Muscle of leg (tissue), 11 donors: ENCODE data around the gene EIF4H. TPM values are rescaled to one million over a fixed set of nuclear protein-coding genes. Genes with fewer than 3 reads are reported as not detected.
"Not testable (repeated sequence)": the region's sequence is repeated elsewhere in the genome, so short reads cannot be mapped to it uniquely, and the experiment has no call there.

Experiments used
- DNase-seq: peaks from one replicate; pipeline ENCODE4 v3.0.0; 2013
- H3K27ac ChIP-seq: one replicate; pipeline ENCODE4 v1.5.1; 2013; ENCODE audit warnings: mild to moderate bottlenecking, low read length, control low read depth
- H3K27me3 ChIP-seq: one replicate; pipeline ENCODE4 v1.6.1; 2013; ENCODE audit warnings: low read length; ENCODE audit not compliant: control insufficient read depth, insufficient read depth
- H3K36me3 ChIP-seq: one replicate; pipeline ENCODE4 v1.6.1; 2013; ENCODE audit warnings: low read length; ENCODE audit not compliant: control insufficient read depth, insufficient read depth
- H3K4me1 ChIP-seq: one replicate; pipeline ENCODE4 v1.6.1; 2013; ENCODE audit warnings: low read length; ENCODE audit not compliant: control insufficient read depth, insufficient read depth
- H3K4me3 ChIP-seq: one replicate; pipeline ENCODE4 v1.5.1; 2013; ENCODE audit warnings: low read length, control low read depth
- H3K9me3 ChIP-seq: replicated peaks from 2 replicates; pipeline ENCODE4 v1.6.1; 2013; ENCODE audit warnings: low read depth, low read length; ENCODE audit not compliant: control insufficient read depth
- WGBS: methylation state at CpG from one replicate; pipeline ENCODE4 v1.1.5; 2013; ENCODE audit warnings: missing lambda C conversion rate; ENCODE audit not compliant: insufficient coverage; 5-methylcytosine and 5-hydroxymethylcytosine counted together
- polyA plus RNA-seq, 8 donors: library from polyadenylated mRNA; unstranded; fragments of 120-200 nt; gene quantifications; one replicate each; pipeline versions ENCODE4 v1.2.1 to v1.2.3, GENCODE V29; 2013; ENCODE audit warnings: inconsistent platforms in 1 of 8, low replicate concordance in 1 of 8; ENCODE audit not compliant: insufficient read length in 8 of 8, insufficient read depth in 1 of 8
- total RNA-seq: library from RNA; stranded (reverse); fragments of 120-200 nt; gene quantifications from one replicate; pipeline ENCODE4 v1.2.4, GENCODE V29; 2013

Gene EIF4H
- total and polyA plus RNA-seq, 9 donors = 141 to 248 (median 229) TPM

GRCh38 chr7:74143383-74143782 is 30.8 kb upstream of the EIF4H start:
- no peak for DNase-seq
- H3K36me3 ChIP-seq = no peaks in the 10 kb centered on the region
- no peak overlapping the region for H3K4me3 ChIP-seq
- 60% methylated on average over 2 of the region's 6 CpGs for WGBS
- H3K4me1 ChIP-seq = no peaks in the 10 kb centered on the region
- H3K27me3 ChIP-seq = no peaks in the 10 kb centered on the region
- H3K27ac ChIP-seq = no peak overlapping the region
- H3K9me3 ChIP-seq = no peaks in the 10 kb centered on the region

- Histone ChIP-seq H3K27ac (no peak overlapping the region), H3K27me3 (no peaks in the 10 kb centered on the region), H3K4me1 (no peaks in the 10 kb centered on the region), H3K4me3 (no peak overlapping the region), H3K36me3 (no peaks in the 10 kb centered on the region), H3K9me3 (no peaks in the 10 kb centered on the region)
- no CpG with 5 or more reads among the region's 1 CpG for WGBS
- DNase-seq = no peak
These were observed 25.7 kb upstream of the EIF4H start for GRCh38 chr7:74148491-74148890.

DNA sequence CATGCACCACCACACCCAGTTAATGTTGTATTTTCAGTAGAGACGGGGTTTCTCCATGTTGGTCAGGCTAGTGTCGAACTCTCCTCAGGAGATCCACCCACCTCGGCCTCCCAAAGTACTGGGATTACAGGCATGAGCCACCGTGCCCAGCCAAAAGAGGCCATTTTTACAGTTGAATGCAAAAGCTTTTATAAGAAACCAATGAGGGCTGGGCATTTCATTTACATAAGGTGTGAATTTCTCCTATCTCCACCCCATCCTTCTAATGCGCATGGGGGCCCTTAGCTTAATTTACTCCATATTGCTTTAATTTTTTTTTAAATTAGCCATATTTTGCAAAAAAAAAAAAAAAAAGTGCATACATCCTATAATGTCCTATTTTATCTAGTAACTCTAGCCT is 25.1 kb upstream of the EIF4H start:
- DNase-seq = no peak
- Histone ChIP-seq H3K4me3 (no peak overlapping the region), H3K9me3 (no peaks in the 10 kb centered on the region), H3K4me1 (no peaks in the 10 kb centered on the region), H3K36me3 (no peaks in the 10 kb centered on the region), H3K27me3 (no peaks in the 10 kb centered on the region), H3K27ac (no peak overlapping the region)
- 80% methylated on average over 1 of the region's 5 CpGs for WGBS

- Histone ChIP-seq H3K27me3 (no peaks in the 10 kb centered on the region), H3K27ac (no peak overlapping the region), H3K4me3 (no peak overlapping the region), H3K36me3 (no peaks in the 10 kb centered on the region), H3K4me1 (no peaks in the 10 kb centered on the region), H3K9me3 (no peaks in the 10 kb centered on the region)
- DNase-seq = peak; percentile 92
- no CpG with 5 or more reads among the region's 1 CpG for WGBS
These were observed 24.6 kb upstream of the EIF4H start for GRCh38 chr7:74149603-74150002.

DNA sequence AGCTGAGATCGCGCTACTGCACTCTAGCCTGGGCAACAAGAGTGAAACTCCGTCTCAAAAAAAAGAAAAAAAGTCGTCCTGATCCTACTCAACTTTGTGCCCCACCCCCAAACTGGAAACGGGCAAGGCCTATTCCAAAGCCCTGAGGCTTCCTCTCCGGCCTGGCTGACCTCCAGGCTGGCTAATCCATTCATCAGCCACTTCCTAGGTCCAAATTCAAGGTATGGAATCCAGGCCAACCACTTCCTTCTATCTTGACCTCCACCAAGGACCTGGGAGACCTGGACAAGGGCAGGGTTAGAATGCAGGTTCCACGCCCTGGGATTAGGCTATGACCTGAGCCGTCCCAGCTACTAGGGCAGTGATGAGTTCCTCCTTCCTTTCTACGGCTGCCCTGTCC is 20.4 kb upstream of the EIF4H start:
- Histone ChIP-seq H3K4me3 (no peak overlapping the region), H3K27me3 (no peaks in the 10 kb centered on the region), H3K27ac (no peak overlapping the region), H3K36me3 (no peaks in the 10 kb centered on the region), H3K4me1 (no peaks in the 10 kb centered on the region), H3K9me3 (no peaks in the 10 kb centered on the region)
- 63% methylated on average over 4 of the region's 9 CpGs for WGBS
- DNase-seq = no peak

DNA sequence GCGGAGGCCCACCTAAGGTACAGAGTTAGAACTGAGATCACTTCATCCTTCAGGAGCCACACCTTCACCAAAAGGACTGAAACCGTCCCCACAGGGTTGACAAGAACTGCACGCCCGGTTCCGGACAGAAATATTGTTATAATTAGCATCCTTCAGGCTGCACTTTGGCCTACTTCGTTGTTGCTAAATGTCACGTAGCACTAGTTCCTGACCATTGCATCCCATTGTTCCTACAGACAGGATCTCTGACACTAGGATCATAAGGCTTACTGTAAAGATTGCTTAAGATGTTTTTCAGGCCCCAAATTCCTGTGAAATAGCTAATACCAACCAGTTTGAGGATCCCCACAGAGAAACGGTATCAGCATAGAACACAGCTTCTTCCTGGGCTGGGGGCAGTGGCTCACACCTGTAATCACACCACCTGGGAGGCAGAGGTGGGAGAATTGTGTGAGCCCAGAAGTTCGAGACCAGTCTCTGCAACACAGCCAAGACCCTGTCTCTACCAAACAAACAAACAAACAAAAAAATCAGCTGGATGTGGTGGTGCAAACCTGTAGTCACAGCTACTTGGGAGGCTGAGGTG is 18.3 kb upstream of the EIF4H start:
- Histone ChIP-seq H3K4me1 (no peaks in the 10 kb centered on the region), H3K9me3 (no peaks in the 10 kb centered on the region), H3K27me3 (no peaks in the 10 kb centered on the region), H3K27ac (no peak overlapping the region), H3K4me3 (no peak overlapping the region), H3K36me3 (no peaks in the 10 kb centered on the region)
- 67% methylated on average over 6 of the region's 9 CpGs for WGBS
- no peak for DNase-seq

- no peak overlapping the region for H3K4me3 ChIP-seq
- 100% methylated on average over 1 of the region's 9 CpGs for WGBS
These were observed 16.6 kb upstream of the EIF4H start for GRCh38 chr7:74157605-74158004.

GRCh38 chr7:74164985-74165456 is 9.1 kb upstream of the EIF4H start:
- no CpG with 5 or more reads among the region's 7 CpGs for WGBS
- Histone ChIP-seq H3K27ac (no peak overlapping the region), H3K27me3 (no peaks in the 10 kb centered on the region), H3K9me3 (no peaks in the 10 kb centered on the region), H3K36me3 (no peaks in the 10 kb centered on the region), H3K4me1 (no peaks in the 10 kb centered on the region), H3K4me3 (no peak overlapping the region)
- peak; percentile 60 for DNase-seq

More at GRCh38 chr7:74157605-74158004, 16.6 kb upstream of the EIF4H start:
- no peaks in the 10 kb centered on the region for H3K27me3 ChIP-seq
- H3K9me3 ChIP-seq = no peaks in the 10 kb centered on the region
- DNase-seq = no peak
- no peak overlapping the region for H3K27ac ChIP-seq
- no peaks in the 10 kb centered on the region for H3K4me1 ChIP-seq
- H3K36me3 ChIP-seq = no peaks in the 10 kb centered on the region

GRCh38 chr7:74165867-74166593 is 8.1 kb upstream of the EIF4H start:
- H3K36me3 ChIP-seq = no peaks in the 10 kb centered on the region
- no peak overlapping the region for H3K4me3 ChIP-seq
- H3K4me1 ChIP-seq = no peaks in the 10 kb centered on the region
- no peak for DNase-seq
- H3K27me3 ChIP-seq = no peaks in the 10 kb centered on the region
- WGBS = 100% methylated on average over 3 of the region's 15 CpGs
- no peak overlapping the region for H3K27ac ChIP-seq
- no peaks in the 10 kb centered on the region for H3K9me3 ChIP-seq

GRCh38 chr7:74167324-74167723 is 6.8 kb upstream of the EIF4H start:
- H3K27me3 ChIP-seq, DNase-seq, H3K4me3 ChIP-seq, H3K9me3 ChIP-seq, H3K27ac ChIP-seq, H3K4me1 ChIP-seq, H3K36me3 ChIP-seq: not testable (repeated sequence)
- 96% methylated on average over 3 of the region's 6 CpGs for WGBS
